HFFc6 (cell line): ENCODE measurements around the gene SEC22A. TPM values are rescaled to one million over a fixed set of nuclear protein-coding genes. Genes with fewer than 3 reads are reported as not detected.
"Not testable (repeated sequence)": the region's sequence is repeated elsewhere in the genome, so short reads cannot be mapped to it uniquely, and the experiment has no call there.

Experiments used
- DNase-seq: peaks from one replicate; pipeline ENCODE4 v3.0.0-alpha.2; 2018
- H3K27ac Mint-ChIP-seq: 2 replicates; pipeline ENCODE4 v1.8.0; 2020; ENCODE audit warnings: mild to moderate bottlenecking, mixed read lengths
- H3K27me3 Mint-ChIP-seq: 2 replicates; pipeline ENCODE4 v1.8.0; 2021; ENCODE audit warnings: mild to moderate bottlenecking, moderate library complexity, mixed read lengths; ENCODE audit not compliant: insufficient read depth
- H3K36me3 Mint-ChIP-seq: 2 replicates; pipeline ENCODE4 v1.8.0; 2021; ENCODE audit warnings: low read depth, mixed read lengths
- H3K4me1 Mint-ChIP-seq: 2 replicates; pipeline ENCODE4 v1.8.0; 2020; ENCODE audit warnings: low read depth, mixed read lengths
- H3K4me3 Mint-ChIP-seq: 2 replicates; pipeline ENCODE4 v1.8.0; 2020; ENCODE audit warnings: mild to moderate bottlenecking, moderate library complexity, mixed read lengths
- H3K9me3 Mint-ChIP-seq: 2 replicates; pipeline ENCODE4 v1.8.0; 2020; ENCODE audit warnings: mild to moderate bottlenecking, mixed read lengths
- CTCF ChIP-seq: fragments of 200-600 bp; sonication (generic); IDR thresholded peaks from 2 replicates; pipeline ENCODE4 v1.5.0; 2021; ENCODE audit warnings: antibody characterized with exemption, mild to moderate bottlenecking
- total RNA-seq, 6 experiments: library from RNA; stranded (reverse); fragmentation: NEBNext Ultra II Directional; extraction: Animal tissue kit (Norgen Biotek cat#: 25700); gene quantifications; 2 replicates in 1 of 6; 3 replicates in 5 of 6; pipeline ENCODE4 v1.2.3, GENCODE V29; 2021

Gene SEC22A
- total RNA-seq, 6 experiments from 2014 or later, result 13.7 to 20.8 (median 18.0) TPM

GRCh38 chr3:123198372-123198771 is 3.4 kb upstream of the SEC22A start:
- H3K4me1 Mint-ChIP-seq, result peaks cover 7% of the 10 kb centered on the region
- H3K27me3 Mint-ChIP-seq, result no peaks in the 10 kb centered on the region; the same call in 1 of the 2 replicates
- no peak for TF ChIP-seq CTCF
- H3K36me3 Mint-ChIP-seq, result no peaks in the 10 kb centered on the region
- peaks cover 3% of the 10 kb centered on the region; the same call in 1 of the 2 replicates for H3K9me3 Mint-ChIP-seq
- H3K4me3 Mint-ChIP-seq, result no peak overlapping the region
- DNase-seq, result no peak
- H3K27ac Mint-ChIP-seq, result no peak overlapping the region

DNA sequence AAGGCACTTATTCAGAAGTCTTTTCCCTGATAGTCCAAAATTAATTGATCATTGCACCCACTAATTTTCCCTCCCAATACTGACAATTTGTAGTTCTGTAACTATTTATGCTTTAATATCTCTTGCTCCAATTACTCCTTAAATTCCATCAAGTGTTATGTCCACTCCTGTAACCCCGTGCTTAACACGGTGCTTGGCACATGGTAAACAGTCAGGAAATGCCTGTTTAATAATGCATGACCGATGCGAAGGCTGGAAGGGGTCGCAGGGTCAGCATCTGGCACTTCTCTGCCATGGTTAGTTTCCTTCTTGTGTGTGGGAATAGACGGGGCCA is 553 bp upstream of the SEC22A start:
- no peaks in the 10 kb centered on the region for H3K36me3 Mint-ChIP-seq
- H3K9me3 Mint-ChIP-seq, result peaks cover 3% of the 10 kb centered on the region; the same call in 1 of the 2 replicates
- DNase-seq, result no peak
- peaks cover 7% of the 10 kb centered on the region for H3K4me1 Mint-ChIP-seq
- no peak for TF ChIP-seq CTCF
- no peaks in the 10 kb centered on the region; the same call in 1 of the 2 replicates for H3K27me3 Mint-ChIP-seq
- peak overlapping the region; percentile 92 for H3K4me3 Mint-ChIP-seq
- peak overlapping the region; percentile 78 for H3K27ac Mint-ChIP-seq

- Mint-ChIP-seq H3K9me3 (no peaks in the 10 kb centered on the region; the same call in 1 of the 2 replicates), H3K4me1 (peaks cover 7% of the 10 kb centered on the region), H3K27me3 (no peaks in the 10 kb centered on the region), H3K36me3 (no peaks in the 10 kb centered on the region), H3K4me3 (peak overlapping the region; percentile 92), H3K27ac (peak overlapping the region; percentile 78)
- no peak for DNase-seq
- no peak for TF ChIP-seq CTCF
Measured at GRCh38 chr3:123202451-123202850, 708 bp downstream of the SEC22A start.

GRCh38 chr3:123218990-123219389 is 17.2 kb downstream of the SEC22A start:
- no peaks in the 10 kb centered on the region for H3K9me3 Mint-ChIP-seq
- no peak for TF ChIP-seq CTCF
- no peak for DNase-seq
- H3K27me3 Mint-ChIP-seq, result no peaks in the 10 kb centered on the region
- no peaks in the 10 kb centered on the region for H3K36me3 Mint-ChIP-seq
- no peaks in the 10 kb centered on the region for H3K4me1 Mint-ChIP-seq
- no peak overlapping the region for H3K27ac Mint-ChIP-seq
- H3K4me3 Mint-ChIP-seq, result no peak overlapping the region

DNA sequence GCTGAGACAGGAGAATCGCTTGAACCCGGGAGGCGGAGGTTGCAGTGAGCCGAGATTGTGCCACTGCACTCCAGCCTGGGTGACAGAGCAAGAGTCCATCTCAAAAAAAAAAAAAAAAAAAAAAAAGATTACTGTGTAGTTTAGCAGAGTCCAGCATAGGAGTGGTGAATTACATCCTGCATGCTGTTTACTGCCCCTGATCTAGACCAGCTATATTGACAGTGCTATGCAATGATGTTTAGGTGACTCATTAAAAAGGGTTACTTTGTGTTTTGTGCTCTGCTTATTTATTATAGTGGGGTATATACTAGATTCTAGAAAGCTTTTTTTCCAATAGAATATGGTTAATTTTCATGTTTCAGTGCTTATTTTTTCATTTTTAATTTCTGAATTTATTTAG is 19.6 kb downstream of the SEC22A start:
- H3K27ac Mint-ChIP-seq, H3K4me3 Mint-ChIP-seq, H3K27me3 Mint-ChIP-seq, DNase-seq, H3K4me1 Mint-ChIP-seq, H3K9me3 Mint-ChIP-seq, H3K36me3 Mint-ChIP-seq: not testable (repeated sequence)

DNA sequence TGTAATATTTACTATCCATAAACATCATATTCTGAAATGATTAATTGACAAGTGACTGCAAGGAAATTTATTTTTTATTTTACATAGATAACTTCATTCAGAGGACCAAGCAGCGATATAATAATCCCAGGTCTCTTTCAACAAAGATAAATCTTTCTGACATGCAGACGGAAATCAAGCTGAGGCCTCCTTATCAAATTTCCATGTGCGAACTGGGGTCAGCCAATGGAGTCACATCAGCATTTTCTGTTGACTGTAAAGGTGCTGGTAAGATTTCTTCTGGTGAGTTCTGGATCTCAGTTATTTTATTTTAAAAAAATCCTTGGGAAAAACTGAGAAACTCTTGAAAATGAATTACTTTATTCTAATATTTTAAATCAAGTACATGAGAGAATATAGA is 23.3 kb downstream of the SEC22A start:
- peaks cover 26% of the 10 kb centered on the region for H3K9me3 Mint-ChIP-seq
- TF ChIP-seq CTCF, result no peak
- no peaks in the 10 kb centered on the region for H3K4me1 Mint-ChIP-seq
- H3K36me3 Mint-ChIP-seq, result peaks cover 41% of the 10 kb centered on the region
- H3K27ac Mint-ChIP-seq, result no peak overlapping the region
- no peak for DNase-seq
- no peak overlapping the region for H3K4me3 Mint-ChIP-seq
- no peaks in the 10 kb centered on the region; the same call in 1 of the 2 replicates for H3K27me3 Mint-ChIP-seq
